BJ (cell line): ENCODE measurements around the gene APBB2. TPM values are rescaled to one million over a fixed set of nuclear protein-coding genes. Genes with fewer than 3 reads are reported as not detected.

Experiments
- CTCF ChIA-PET: fragments of 350-600 bp; formaldehyde crosslinking; extraction: SDS; loops from one replicate; lab custom pipeline; 2021; ENCODE audit warnings: antibody characterized with exemption, inconsistent platforms; lab: Yijun Ruan, JAX
- POLR2A ChIA-PET: fragments of 300-600 bp; sonication (Branson Sonifier 250); formaldehyde crosslinking; extraction: SDS; loops from one replicate; lab custom pipeline; 2021; ENCODE audit warnings: antibody characterized with exemption; lab: Charles Lee
- DNase-seq: peaks from one replicate; pipeline ENCODE4 v3.0.0-alpha.2; 2011; ENCODE audit warnings: low read depth
- H3K27me3 ChIP-seq: 2 replicates; pipeline ENCODE4 v1.6.0; 2011; ENCODE audit warnings: low read length; ENCODE audit not compliant: control insufficient read depth, insufficient read depth
- H3K36me3 ChIP-seq: 2 replicates; pipeline ENCODE4 v1.5.1; 2011; ENCODE audit warnings: low read length; ENCODE audit not compliant: control insufficient read depth, insufficient read depth
- H3K4me3 ChIP-seq: 2 replicates; pipeline ENCODE4 v1.5.1; 2011; ENCODE audit warnings: low read depth, mild to moderate bottlenecking, control low read depth, low read length
- CTCF ChIP-seq: IDR thresholded peaks from 2 replicates; pipeline ENCODE4 v1.5.1; 2011; ENCODE audit warnings: low read depth, mild to moderate bottlenecking, control low read depth, inconsistent platforms, low read length, moderate library complexity; ENCODE audit not compliant: insufficient read depth
- polyA plus RNA-seq: library from polyadenylated mRNA; depleted of rRNA; stranded (reverse); fragments of >200 nt; gene quantifications from 2 replicates; pipeline ENCODE4 v1.2.3, GENCODE V29; 2011

APBB2 gene
- polyA plus RNA-seq, 1 experiment = 50.3 TPM

GRCh38 chr4:41241919-41242318 is 27.6 kb upstream of the APBB2 start:
- TF ChIP-seq CTCF = no peak
- no peak for DNase-seq
- Histone ChIP-seq H3K27me3 (peaks cover 7% of the 10 kb centered on the region), H3K36me3 (no peaks in the 10 kb centered on the region), H3K4me3 (no peak overlapping the region)
- ChIA-PET CTCF (no interaction called here), POLR2A (no interaction called here)

- CTCF ChIA-PET = no interaction called here
- H3K36me3 ChIP-seq = no peaks in the 10 kb centered on the region
Measured at GRCh38 chr4:41236508-41236907, 22.2 kb upstream of the APBB2 start.

GRCh38 chr4:41236032-41236431 is 21.7 kb upstream of the APBB2 start:
- no peak for DNase-seq

More at GRCh38 chr4:41236508-41236907, 22.2 kb upstream of the APBB2 start:
- DNase-seq = no peak
- peaks cover 2% of the 10 kb centered on the region; the same call in 1 of the 2 replicates for H3K27me3 ChIP-seq
- H3K4me3 ChIP-seq = no peak overlapping the region
- TF ChIP-seq CTCF = no peak
- POLR2A ChIA-PET = no interaction called here

GRCh38 chr4:41232856-41233255 is 18.5 kb upstream of the APBB2 start:
- POLR2A ChIA-PET = no interaction called here
- CTCF ChIA-PET = interaction anchor here (0.8 to 0.9 kb wide), 2 partner anchors 25 to 304 kb away, joined by 3 to 6 read pairs; no protein-coding TSS in a partner anchor
- no peak for DNase-seq
- Histone ChIP-seq H3K36me3 (no peaks in the 10 kb centered on the region), H3K4me3 (no peak overlapping the region), H3K27me3 (peaks cover 2% of the 10 kb centered on the region; the same call in 1 of the 2 replicates)
- no peak for TF ChIP-seq CTCF

More at GRCh38 chr4:41236032-41236431, 21.7 kb upstream of the APBB2 start:
- CTCF ChIA-PET = no interaction called here
- POLR2A ChIA-PET = no interaction called here
- Histone ChIP-seq H3K27me3 (peaks cover 2% of the 10 kb centered on the region; the same call in 1 of the 2 replicates), H3K4me3 (no peak overlapping the region), H3K36me3 (no peaks in the 10 kb centered on the region)
- no peak for TF ChIP-seq CTCF

GRCh38 chr4:41232406-41232805 is 18.1 kb upstream of the APBB2 start:
- no peak for DNase-seq
- peaks cover 4% of the 10 kb centered on the region for H3K27me3 ChIP-seq
- POLR2A ChIA-PET = no interaction called here
- H3K36me3 ChIP-seq = no peaks in the 10 kb centered on the region
- CTCF ChIA-PET = interaction anchor here (0.6 kb wide), 1 partner anchor 251 kb away, joined by 4 read pairs; no protein-coding TSS in a partner anchor
- no peak for TF ChIP-seq CTCF
- H3K4me3 ChIP-seq = no peak overlapping the region
